ENCODE results near the gene NOTCH1. TPM values are rescaled to one million over a fixed set of nuclear protein-coding genes. Genes with fewer than 3 reads are reported as not detected.

Gene NOTCH1
- total and polyA plus RNA-seq, 2 of the 8 experiments (the other 6 are each of a cell fraction or from before 2014, with no cell fraction given): 6.9 to 55.6 TPM

DNA sequence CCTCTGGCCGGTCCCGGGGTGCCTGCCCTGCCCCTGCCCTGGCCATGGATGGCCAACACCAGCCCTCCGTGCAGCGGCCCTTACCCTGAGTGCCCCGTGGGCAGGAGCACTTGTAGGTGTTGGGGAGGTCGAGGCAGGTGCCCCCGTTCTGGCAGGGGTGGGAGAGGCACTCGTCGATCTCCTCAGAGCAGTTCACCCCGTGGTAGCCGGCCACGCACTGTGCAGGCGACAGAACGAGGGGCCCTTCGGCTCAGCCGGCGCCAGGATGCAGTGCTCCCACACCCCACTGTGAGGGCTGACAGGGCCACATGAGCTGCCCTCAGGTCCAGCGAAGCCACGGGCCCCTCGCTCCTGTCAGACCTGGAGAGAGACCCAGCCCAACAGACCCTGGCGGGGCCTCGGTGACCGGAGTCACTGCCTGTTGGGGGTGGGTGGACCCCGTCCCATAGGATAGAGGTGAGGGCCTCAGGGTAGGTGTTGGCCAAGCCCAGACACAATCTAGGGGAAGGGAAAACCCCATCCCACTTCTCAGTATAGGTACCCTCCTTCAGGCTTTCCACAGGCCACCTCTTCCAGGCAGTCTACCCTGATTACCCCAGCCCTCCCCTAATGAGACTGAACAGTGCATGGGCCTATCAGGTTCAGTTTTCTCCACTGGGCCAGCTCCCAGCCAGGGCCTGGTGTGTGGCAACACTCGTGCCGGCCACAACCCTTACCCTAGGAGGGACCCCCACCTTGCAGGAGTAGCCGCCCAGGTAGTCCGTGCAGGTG lies 38.4 kb downstream of the NOTCH1 start (continued):
- TF ChIP-seq CHD7 (IDR thresholded peaks at IDR 0.05; ENCODE audit: insufficient replicate concordance, low read length): no peak
- TF ChIP-seq TAF7 (optimal IDR thresholded peaks at IDR 0.05; ENCODE audit: borderline replicate concordance, low read depth, low read length): no peak
- TF ChIP-seq EGR1 (IDR thresholded peaks at IDR 0.05; ENCODE audit: borderline replicate concordance, low read depth, low read length): no peak
- no peak for TF ChIP-seq RAD21 (IDR thresholded peaks at IDR 0.05 in 1 of 2, conservative IDR thresholded peaks at IDR 0.05 in 1 of 2; ENCODE audit: low read depth in 2 of 2, low read length in 2 of 2)
- no peak for TF ChIP-seq NRF1 (IDR thresholded peaks at IDR 0.05; ENCODE audit: low read depth, low read length)
